Ishikawa (cell line): ENCODE results near the gene PCSK2.

Experiments
- CEBPB ChIP-seq: IDR thresholded peaks from 2 replicates; pipeline ENCODE4 v1.6.1; 2012
- EGR1 ChIP-seq: IDR thresholded peaks from 2 replicates; pipeline ENCODE4 v1.6.1; 2012
- TAF1 ChIP-seq: IDR thresholded peaks from 2 replicates; pipeline ENCODE4 v1.6.1; 2012; ENCODE audit warnings: low read depth, mild to moderate bottlenecking
- ZBTB7A ChIP-seq: IDR thresholded peaks from 2 replicates; pipeline ENCODE4 v1.6.1; 2012; ENCODE audit warnings: low read depth

- TF ChIP-seq TAF1 (no peak), EGR1 (no peak), CEBPB (no peak), ZBTB7A (no peak)
Measured at GRCh38 chr20:17446171-17446570, 219.3 kb downstream of the PCSK2 start.
